CD4-positive, alpha-beta memory T cell (primary cell): Measurements from ENCODE around the gene ALDH1A3. TPM values are rescaled to one million over a fixed set of nuclear protein-coding genes. Genes with fewer than 3 reads are reported as not detected.
A peak's percentile ranks its signal among the peaks of the same experiment; 100 is the strongest.
"Not testable (repeated sequence)": the region's sequence is repeated elsewhere in the genome, so short reads cannot be mapped to it uniquely, and the experiment has no call there.

Experiments used
- CTCF ChIA-PET: fragments of 350-600 bp; sonication (Branson Sonifier 250); formaldehyde crosslinking; loops from one replicate; lab custom pipeline; 2021; ENCODE audit warnings: inconsistent platforms; ENCODE audit not compliant: partially characterized antibody; lab: Charles Lee
- POLR2A ChIA-PET: fragments of 350-600 bp; sonication (Branson Sonifier 250); formaldehyde crosslinking; loops from one replicate; lab custom pipeline; 2021; ENCODE audit not compliant: partially characterized antibody; lab: Charles Lee
- DNase-seq, 5 donors: peaks; one replicate each; pipeline versions ENCODE4 v3.0.0 to v3.0.0-alpha.2; 2020 to 2022; ENCODE audit warnings: mixed read lengths in 1 of 5
- H3K27ac ChIP-seq: one replicate; pipeline ENCODE4 v1.7.0; 2013; ENCODE audit warnings: low read depth, low read length
- H3K27me3 ChIP-seq: 2 replicates; pipeline ENCODE4 v1.7.0; 2013; ENCODE audit warnings: mild to moderate bottlenecking, low read length, moderate library complexity; ENCODE audit not compliant: insufficient read depth
- H3K36me3 ChIP-seq: 2 replicates; pipeline ENCODE4 v1.7.0; 2013; ENCODE audit warnings: mild to moderate bottlenecking, low read length, moderate library complexity; ENCODE audit not compliant: insufficient read depth
- H3K4me1 ChIP-seq: 2 replicates; pipeline ENCODE4 v1.7.0; 2013; ENCODE audit warnings: mild to moderate bottlenecking, low read length, moderate library complexity; ENCODE audit not compliant: insufficient read depth
- H3K4me3 ChIP-seq, 2 donors: one replicate each; pipeline ENCODE4 v1.7.0; 2013; ENCODE audit warnings: low read length in 2 of 2, mild to moderate bottlenecking in 1 of 2
- H3K9me3 ChIP-seq, 2 donors: one replicate each; pipeline ENCODE4 v1.7.0; 2013; ENCODE audit warnings: low read length in 2 of 2, control low read depth in 1 of 2; ENCODE audit not compliant: control insufficient read depth in 1 of 2
- H3K27ac Mint-ChIP-seq, 7 donors: one replicate each; pipeline ENCODE4 v1.8.0; 2020 to 2021; ENCODE audit warnings: mixed read lengths in 7 of 7, mild to moderate bottlenecking in 6 of 7, inconsistent platforms in 3 of 7, moderate library complexity in 3 of 7
- H3K27me3 Mint-ChIP-seq, 2 donors: one replicate each; pipeline ENCODE4 v1.8.0; 2020 to 2021; ENCODE audit warnings: mixed read lengths in 2 of 2
- H3K36me3 Mint-ChIP-seq, 2 donors: one replicate each; pipeline ENCODE4 v1.8.0; 2020 to 2021; ENCODE audit warnings: mixed read lengths in 2 of 2, inconsistent platforms in 1 of 2, mild to moderate bottlenecking in 1 of 2
- H3K4me1 Mint-ChIP-seq, 4 donors: one replicate each; pipeline ENCODE4 v1.8.0; 2020 to 2021; ENCODE audit warnings: mixed read lengths in 4 of 4, mild to moderate bottlenecking in 1 of 4
- H3K4me3 Mint-ChIP-seq, 8 donors: one replicate each; pipeline ENCODE4 v1.8.0; 2020 to 2021; ENCODE audit warnings: mixed read lengths in 8 of 8, mild to moderate bottlenecking in 7 of 8, moderate library complexity in 6 of 8, inconsistent platforms in 3 of 8
- H3K9me3 Mint-ChIP-seq, 8 donors: one replicate each; pipeline ENCODE4 v1.8.0; 2020 to 2021; ENCODE audit warnings: mixed read lengths in 8 of 8, mild to moderate bottlenecking in 5 of 8, inconsistent platforms in 3 of 8, moderate library complexity in 1 of 8
- intact Hi-C: fragments of 100-400 bp; cut with micrococcal nuclease; formaldehyde crosslinking; loops from one replicate; pipeline ENCODE4 v1.15.1; 2023
- polyA plus RNA-seq, 2 donors: library from polyadenylated mRNA; unstranded; fragments of 300-500 nt; fragmentation: Illumina TruSeq; gene quantifications; one replicate each; pipeline ENCODE4 v1.2.3, GENCODE V29; 2021
- total RNA-seq, 2 experiments: library from RNA; stranded (reverse); gene quantifications; one replicate each; pipeline ENCODE4 v1.2.3, GENCODE V29; 2021

The ALDH1A3 gene
- total and polyA plus RNA-seq, 4 experiments from 2014 or later: not detected

- Histone ChIP-seq H3K4me1 (no peaks in the 10 kb centered on the region), H3K27me3 (no peaks in the 10 kb centered on the region), H3K9me3 (no peaks in the 10 kb centered on the region), H3K36me3 (no peaks in the 10 kb centered on the region), H3K4me3 (no peak overlapping the region), H3K27ac (no peak overlapping the region)
- Mint-ChIP-seq H3K4me3 (peak overlapping the region; percentile 66 to 85 (median 82)), H3K27me3 (peaks cover 7 to 13% of the 10 kb centered on the region in 2 donors), H3K4me1 (peaks cover 0 to 14% (median 2%) of the 10 kb centered on the region in 4 donors), H3K36me3 (no peaks in the 10 kb centered on the region), H3K9me3 (no peaks in the 10 kb centered on the region), H3K27ac (peak overlapping the region in 3 of 7 donors; percentile 22 to 62 (median 48))
- ChIA-PET POLR2A (interaction anchor here (1.2 kb wide), 1 partner anchor 246 kb away, joined by 4 read pairs; the partner anchor contains the start of gene ASB7), CTCF (interaction anchor here (1.0 to 1.3 kb wide), 2 partner anchors 22 to 159 kb away, joined by 3 to 4 read pairs; no protein-coding TSS in a partner anchor)
- intact Hi-C loops: no loop called here
- DNase-seq: peak in 4 of 5 donors; percentile 16 to 28 (median 20)
Observed at GRCh38 chr15:100849021-100849854, 30.4 kb upstream of the ALDH1A3 start.

- intact Hi-C loops: no loop called here
- ChIA-PET CTCF (interaction anchor here (1.0 kb wide), 1 partner anchor 159 kb away, joined by 3 read pairs; no protein-coding TSS in a partner anchor), POLR2A (no interaction called here)
- Histone ChIP-seq H3K27me3 (no peaks in the 10 kb centered on the region), H3K36me3 (no peaks in the 10 kb centered on the region), H3K4me3 (no peak overlapping the region), H3K9me3 (no peaks in the 10 kb centered on the region), H3K4me1 (no peaks in the 10 kb centered on the region), H3K27ac (no peak overlapping the region)
- H3K4me1 Mint-ChIP-seq: peaks cover 0 to 14% (median 2%) of the 10 kb centered on the region in 4 donors
- no peak overlapping the region for H3K27ac Mint-ChIP-seq
- peaks cover 7 to 15% of the 10 kb centered on the region in 2 donors for H3K27me3 Mint-ChIP-seq
- no peak for DNase-seq
- H3K4me3 Mint-ChIP-seq: peak overlapping the region in 4 of 8 donors; percentile 43 to 85 (median 84)
- H3K9me3 Mint-ChIP-seq: no peaks in the 10 kb centered on the region
- no peaks in the 10 kb centered on the region for H3K36me3 Mint-ChIP-seq
Observed at GRCh38 chr15:100849855-100850218, 29.8 kb upstream of the ALDH1A3 start.

- CTCF ChIA-PET: interaction anchor here (1.0 kb wide), 1 partner anchor 22 kb away, joined by 3 read pairs; no protein-coding TSS in a partner anchor
- POLR2A ChIA-PET, intact Hi-C loops, DNase-seq, H3K36me3 ChIP-seq, H3K27ac Mint-ChIP-seq, H3K27me3 ChIP-seq, H3K9me3 ChIP-seq, H3K36me3 Mint-ChIP-seq, H3K4me1 ChIP-seq, H3K4me3 ChIP-seq, H3K9me3 Mint-ChIP-seq, H3K27ac ChIP-seq: not testable (repeated sequence)
- Mint-ChIP-seq H3K27me3 (peaks cover 7 to 17% of the 10 kb centered on the region in 2 donors), H3K4me1 (peaks cover 0 to 14% (median 2%) of the 10 kb centered on the region in 4 donors), H3K4me3 (peak overlapping the region in 2 of 8 donors; percentile 7 to 26)
Observed at GRCh38 chr15:100851428-100852015, 28.1 kb upstream of the ALDH1A3 start.

- peaks cover 7 to 19% of the 10 kb centered on the region in 2 donors for H3K27me3 Mint-ChIP-seq
- Histone ChIP-seq H3K27ac (no peak overlapping the region), H3K36me3 (no peaks in the 10 kb centered on the region), H3K4me3 (no peak overlapping the region), H3K27me3 (no peaks in the 10 kb centered on the region), H3K9me3 (no peaks in the 10 kb centered on the region), H3K4me1 (no peaks in the 10 kb centered on the region)
- H3K9me3 Mint-ChIP-seq: peaks cover 0 to 2% (median 0%) of the 10 kb centered on the region in 8 donors
- no peak for DNase-seq
- POLR2A ChIA-PET: no interaction called here
- H3K36me3 Mint-ChIP-seq: no peaks in the 10 kb centered on the region
- no peak overlapping the region for H3K4me3 Mint-ChIP-seq
- CTCF ChIA-PET: interaction anchor here (1.2 kb wide), 1 partner anchor 9 kb away, joined by 3 read pairs; no protein-coding TSS in a partner anchor
- H3K27ac Mint-ChIP-seq: no peak overlapping the region
- intact Hi-C loops: no loop called here
- peaks cover 0 to 14% (median 2%) of the 10 kb centered on the region in 4 donors for H3K4me1 Mint-ChIP-seq
Observed at GRCh38 chr15:100852630-100853029, 27.0 kb upstream of the ALDH1A3 start.

- peaks cover 0 to 2% (median 0%) of the 10 kb centered on the region in 8 donors for H3K9me3 Mint-ChIP-seq
- no peak overlapping the region for H3K27ac ChIP-seq
- H3K4me3 ChIP-seq: no peak overlapping the region
- peaks cover 9 to 21% of the 10 kb centered on the region in 2 donors for H3K27me3 Mint-ChIP-seq
- peaks cover 0 to 14% (median 2%) of the 10 kb centered on the region in 4 donors for H3K4me1 Mint-ChIP-seq
- ChIA-PET CTCF (no interaction called here), POLR2A (no interaction called here)
- no peak for DNase-seq
- H3K36me3 ChIP-seq: no peaks in the 10 kb centered on the region
- intact Hi-C loops: no loop called here
- H3K4me3 Mint-ChIP-seq: no peak overlapping the region
- H3K9me3 ChIP-seq: no peaks in the 10 kb centered on the region
- H3K27me3 ChIP-seq: no peaks in the 10 kb centered on the region
- no peaks in the 10 kb centered on the region for H3K4me1 ChIP-seq
- no peaks in the 10 kb centered on the region for H3K36me3 Mint-ChIP-seq
- H3K27ac Mint-ChIP-seq: no peak overlapping the region
Observed at GRCh38 chr15:100853676-100854440, 25.8 kb upstream of the ALDH1A3 start.

- Mint-ChIP-seq H3K4me1 (no peaks in the 10 kb centered on the region), H3K36me3 (no peaks in the 10 kb centered on the region), H3K27me3 (peaks cover 6 to 24% of the 10 kb centered on the region in 2 donors), H3K27ac (no peak overlapping the region), H3K4me3 (no peak overlapping the region), H3K9me3 (peaks cover 0 to 5% (median 0%) of the 10 kb centered on the region in 8 donors)
- no peak for DNase-seq
- H3K27ac ChIP-seq: no peak overlapping the region
- CTCF ChIA-PET: no interaction called here
- H3K4me3 ChIP-seq: no peak overlapping the region
- H3K36me3 ChIP-seq: no peaks in the 10 kb centered on the region
- intact Hi-C loops: no loop called here
- H3K9me3 ChIP-seq: no peaks in the 10 kb centered on the region
- H3K27me3 ChIP-seq: no peaks in the 10 kb centered on the region
- no peaks in the 10 kb centered on the region for H3K4me1 ChIP-seq
- POLR2A ChIA-PET: no interaction called here
Observed at GRCh38 chr15:100856867-100857266, 22.8 kb upstream of the ALDH1A3 start.
